Thyroid gland (tissue), 4 donors: ENCODE data around the gene RGCC.
"Not testable (repeated sequence)": the region's sequence is repeated elsewhere in the genome, so short reads cannot be mapped to it uniquely, and the experiment has no call there.

ENCODE experiments used
- POLR2A ChIP-seq, 2 donors: fragments of 450-650 bp; IDR thresholded peaks; one replicate each; pipeline ENCODE4 v1.6.1; 2017; ENCODE audit warnings: antibody characterized with exemption in 2 of 2, mild to moderate bottlenecking in 2 of 2, moderate library complexity in 1 of 2
- TF ChIP-seq, protein P1 (sequence below), 6 experiments: fragments of 200-600 bp in 3 of 6; fragments of 450-650 bp in 3 of 6; sonication (generic) in 3 of 6; IDR thresholded peaks; one replicate each; pipeline ENCODE4 v1.5.1; 2016 to 2019; ENCODE audit warnings: antibody characterized with exemption in 6 of 6, mild to moderate bottlenecking in 2 of 6, inconsistent platforms in 1 of 6, moderate library complexity in 1 of 6

DNA sequence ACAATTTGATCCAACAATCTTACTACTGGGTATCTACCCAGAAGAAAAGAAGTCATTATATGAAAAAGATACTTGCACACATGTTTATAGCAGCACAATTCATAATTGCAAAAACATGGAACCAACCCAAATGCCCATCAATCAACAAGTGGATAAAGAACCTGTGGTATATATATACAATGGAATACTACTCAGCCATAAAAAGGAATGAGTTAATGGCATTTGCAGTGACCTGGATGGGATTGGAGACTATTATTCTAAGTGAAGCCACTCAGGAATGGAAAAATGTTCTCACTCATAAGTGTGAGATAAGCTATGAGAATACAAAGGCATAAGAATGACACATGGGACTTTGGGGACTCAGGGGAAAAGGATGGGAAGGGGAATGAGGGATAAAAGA is 47.3 kb downstream of the RGCC start:
- TF ChIP-seq, protein P1, sequence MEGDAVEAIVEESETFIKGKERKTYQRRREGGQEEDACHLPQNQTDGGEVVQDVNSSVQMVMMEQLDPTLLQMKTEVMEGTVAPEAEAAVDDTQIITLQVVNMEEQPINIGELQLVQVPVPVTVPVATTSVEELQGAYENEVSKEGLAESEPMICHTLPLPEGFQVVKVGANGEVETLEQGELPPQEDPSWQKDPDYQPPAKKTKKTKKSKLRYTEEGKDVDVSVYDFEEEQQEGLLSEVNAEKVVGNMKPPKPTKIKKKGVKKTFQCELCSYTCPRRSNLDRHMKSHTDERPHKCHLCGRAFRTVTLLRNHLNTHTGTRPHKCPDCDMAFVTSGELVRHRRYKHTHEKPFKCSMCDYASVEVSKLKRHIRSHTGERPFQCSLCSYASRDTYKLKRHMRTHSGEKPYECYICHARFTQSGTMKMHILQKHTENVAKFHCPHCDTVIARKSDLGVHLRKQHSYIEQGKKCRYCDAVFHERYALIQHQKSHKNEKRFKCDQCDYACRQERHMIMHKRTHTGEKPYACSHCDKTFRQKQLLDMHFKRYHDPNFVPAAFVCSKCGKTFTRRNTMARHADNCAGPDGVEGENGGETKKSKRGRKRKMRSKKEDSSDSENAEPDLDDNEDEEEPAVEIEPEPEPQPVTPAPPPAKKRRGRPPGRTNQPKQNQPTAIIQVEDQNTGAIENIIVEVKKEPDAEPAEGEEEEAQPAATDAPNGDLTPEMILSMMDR (IDR thresholded peaks at IDR 0.05) = not testable (repeated sequence)
- not testable (repeated sequence) for TF ChIP-seq POLR2A (IDR thresholded peaks at IDR 0.05)
